Spleen (tissue), 11 donors: ENCODE results near the gene TEPSIN. TPM values are rescaled to one million over a fixed set of nuclear protein-coding genes. Genes with fewer than 3 reads are reported as not detected.

ENCODE experiments used
- DNase-seq: peaks from one replicate; pipeline ENCODE4 v3.0.0-alpha.2; 2020
- H3K27ac ChIP-seq, 8 donors: fragments of 200-600 bp; sonication (generic) in 7 of 8; 1 replicate in 4 of 8; 2 replicates in 4 of 8; pipeline versions ENCODE4 v1.5.0 to v1.8.0; 2016 to 2021; ENCODE audit warnings: inconsistent platforms in 4 of 8, mild to moderate bottlenecking in 4 of 8, moderate library complexity in 1 of 8
- H3K27me3 ChIP-seq, 7 donors: fragments of 200-600 bp; sonication (generic) in 6 of 7; replicated peaks in 1 of 7; 1 replicate in 4 of 7; 2 replicates in 3 of 7; pipeline versions ENCODE4 v1.5.0 to v1.8.0; 2016 to 2021; ENCODE audit warnings: inconsistent platforms in 3 of 7, mild to moderate bottlenecking in 1 of 7
- H3K36me3 ChIP-seq, 6 donors: fragments of 200-600 bp; sonication (generic) in 5 of 6; 1 replicate in 4 of 6; 2 replicates in 2 of 6; pipeline versions ENCODE4 v1.5.0 to v1.8.0; 2016 to 2021; ENCODE audit warnings: inconsistent platforms in 2 of 6
- H3K4me1 ChIP-seq, 6 donors: fragments of 200-600 bp; sonication (generic) in 5 of 6; 1 replicate in 3 of 6; 2 replicates in 3 of 6; pipeline versions ENCODE4 v1.5.0 to v1.8.0; 2016 to 2021; ENCODE audit warnings: inconsistent platforms in 3 of 6
- H3K4me3 ChIP-seq, 8 donors: fragments of 200-600 bp; sonication (generic) in 7 of 8; 1 replicate in 4 of 8; 2 replicates in 4 of 8; pipeline versions ENCODE4 v1.5.0 to v1.8.0; 2016 to 2021; ENCODE audit warnings: inconsistent platforms in 4 of 8, mild to moderate bottlenecking in 4 of 8, moderate library complexity in 2 of 8
- H3K9me3 ChIP-seq, 8 donors: fragments of 200-600 bp; sonication (generic) in 7 of 8; 1 replicate in 4 of 8; 2 replicates in 4 of 8; pipeline versions ENCODE4 v1.5.0 to v1.8.0; 2016 to 2021; ENCODE audit warnings: inconsistent platforms in 4 of 8
- CTCF ChIP-seq, 11 experiments: fragments of 200-600 bp in 7 of 11; fragments of 450-650 bp in 4 of 11; sonication (generic) in 4 of 11; IDR thresholded peaks in 8 of 11; conservative IDR thresholded peaks in 3 of 11; 1 replicate in 7 of 11; 2 replicates in 4 of 11; pipeline versions ENCODE4 v1.4.0 to v1.8.0; 2016 to 2021; ENCODE audit warnings: antibody characterized with exemption in 11 of 11, inconsistent platforms in 4 of 11, mild to moderate bottlenecking in 1 of 11
- POLR2A ChIP-seq, 3 donors: fragments of 450-650 bp; IDR thresholded peaks; one replicate each; pipeline ENCODE4 v1.5.1; 2017; ENCODE audit warnings: antibody characterized with exemption in 3 of 3, mild to moderate bottlenecking in 1 of 3
- POLR2AphosphoS5 ChIP-seq, 3 donors: sonication (generic); formaldehyde crosslinking; IDR thresholded peaks; one replicate each; pipeline ENCODE4 v1.5.1; 2017; ENCODE audit warnings: antibody characterized with exemption in 3 of 3
- WGBS, 5 donors: extraction: QIAGEN DNeasy Blood & Tissue Kit in 3 of 5; methylation state at CpG; one replicate each; pipeline versions ENCODE4 v1.1.5 to v1.1.7; 2013 to 2018; 5-methylcytosine and 5-hydroxymethylcytosine counted together
- intact Hi-C: fragments of 100-400 bp; cut with DNase I; formaldehyde crosslinking; loops from one replicate; pipeline ENCODE4 v1.15.0; 2023; ENCODE audit warnings: low total_unique reads
- polyA plus RNA-seq, 3 donors: library from polyadenylated mRNA; stranded (reverse); fragments of 200-250 nt; gene quantifications; one replicate each; pipeline ENCODE4 v1.2.1, GENCODE V29; 2013
- total RNA-seq, 7 donors: library from RNA; depleted of rRNA in 3 of 7; stranded (reverse); fragments of >200 nt in 3 of 7; fragmentation: NEBNext Ultra II Directional in 4 of 7; extraction: Animal tissue kit (Norgen Biotek cat#: 25700) in 4 of 7; gene quantifications; one replicate each; pipeline versions ENCODE4 v1.1.0 to v1.2.1, GENCODE V29; 2016 to 2021
- donor health status: healthy with polysubstance abuse.
- donor health status: DM: no; HTN: no; CAD: no; lungs with moderate emphysema.
- donor health status: DM: no; HTN: no; CAD: no.
- donor health status: Bipolar disorder and iron deficiency.
- donor health status: healthy.
- donor health status: DM: no; HTN: no; CAD: no.
- donor health status: DM: yes; HTN: yes; CAD: no.

The TEPSIN gene
- total and polyA plus RNA-seq, 10 donors = 36.9 to 88.8 (median 72.3) TPM

- intact Hi-C loops = no loop called here
- WGBS, 5 donors = 88 to 93% (median 92%) methylated on average over 15 to 18 of the region's 18 CpGs
- no peak for TF ChIP-seq POLR2A (IDR thresholded peaks at IDR 0.05)
- no peak for TF ChIP-seq POLR2AphosphoS5 (IDR thresholded peaks at IDR 0.05)
- no peak for TF ChIP-seq CTCF (IDR thresholded peaks at IDR 0.05 in 8 of 11, conservative IDR thresholded peaks at IDR 0.05 in 3 of 11)
- Histone ChIP-seq H3K36me3 (peaks cover 0 to 39% (median 3%) of the 10 kb centered on the region in 6 donors), H3K27me3 (no peaks in the 10 kb centered on the region), H3K4me1 (peaks cover 8 to 15% (median 14%) of the 10 kb centered on the region in 6 donors), H3K4me3 (no peak overlapping the region), H3K27ac (no peak overlapping the region), H3K9me3 (no peaks in the 10 kb centered on the region)
- no peak for DNase-seq
Measured at GRCh38 chr17:81217491-81217890, 21.4 kb downstream of the TEPSIN start.

- Histone ChIP-seq H3K36me3 (peaks cover 0 to 30% (median 0%) of the 10 kb centered on the region in 6 donors), H3K4me1 (peaks cover 0 to 12% (median 5%) of the 10 kb centered on the region in 6 donors), H3K27me3 (no peaks in the 10 kb centered on the region), H3K4me3 (no peak overlapping the region), H3K9me3 (no peaks in the 10 kb centered on the region), H3K27ac (no peak overlapping the region)
- 95 to 97% (median 96%) methylated on average over 8 of the region's 8 CpGs for WGBS, 5 donors
- DNase-seq = no peak
- intact Hi-C loops = no loop called here
- no peak for TF ChIP-seq CTCF (IDR thresholded peaks at IDR 0.05 in 8 of 11, conservative IDR thresholded peaks at IDR 0.05 in 3 of 11)
- no peak for TF ChIP-seq POLR2A (IDR thresholded peaks at IDR 0.05)
- TF ChIP-seq POLR2AphosphoS5 (IDR thresholded peaks at IDR 0.05) = no peak
Measured at GRCh38 chr17:81213978-81214377, 24.9 kb downstream of the TEPSIN start.

- no peak for DNase-seq
- Histone ChIP-seq H3K27ac (no peak overlapping the region), H3K4me1 (peaks cover 0 to 12% (median 5%) of the 10 kb centered on the region in 6 donors), H3K4me3 (no peak overlapping the region), H3K9me3 (no peaks in the 10 kb centered on the region), H3K36me3 (peaks cover 0 to 24% (median 0%) of the 10 kb centered on the region in 6 donors), H3K27me3 (no peaks in the 10 kb centered on the region)
- intact Hi-C loops = no loop called here
- TF ChIP-seq CTCF (IDR thresholded peaks at IDR 0.05 in 8 of 11, conservative IDR thresholded peaks at IDR 0.05 in 3 of 11) (no peak), POLR2A (IDR thresholded peaks at IDR 0.05) (no peak), POLR2AphosphoS5 (IDR thresholded peaks at IDR 0.05) (no peak)
- WGBS, 5 donors = 69 to 91% (median 85%) methylated on average over 7 to 9 of the region's 9 CpGs
Measured at GRCh38 chr17:81212365-81212764, 26.5 kb downstream of the TEPSIN start.

- H3K36me3 ChIP-seq = peaks cover 0 to 25% (median 10%) of the 10 kb centered on the region in 6 donors
- H3K27ac ChIP-seq = no peak overlapping the region
- H3K4me3 ChIP-seq = no peak overlapping the region
- DNase-seq = no peak
- no peaks in the 10 kb centered on the region for H3K9me3 ChIP-seq
- H3K4me1 ChIP-seq = peaks cover 0 to 12% (median 5%) of the 10 kb centered on the region in 6 donors
- TF ChIP-seq POLR2AphosphoS5 (IDR thresholded peaks at IDR 0.05) = no peak
- TF ChIP-seq CTCF (IDR thresholded peaks at IDR 0.05 in 8 of 11, conservative IDR thresholded peaks at IDR 0.05 in 3 of 11) = no peak
- no peak for TF ChIP-seq POLR2A (IDR thresholded peaks at IDR 0.05)
- WGBS, 5 donors = 49 to 64% (median 57%) methylated on average over 14 of the region's 14 CpGs
- intact Hi-C loops = no loop called here
- H3K27me3 ChIP-seq = no peaks in the 10 kb centered on the region
Measured at GRCh38 chr17:81210868-81211267, 28.0 kb downstream of the TEPSIN start.
